GM23338 (cell line): ENCODE data around the gene NEK2. TPM values are rescaled to one million over a fixed set of nuclear protein-coding genes. Genes with fewer than 3 reads are reported as not detected.

Experiments used
- ATAC-seq: fragments of 200-7000 bp; cut with Tn5 transposase; 3 replicates; pipeline ENCODE4 v1.9.1; 2020
- DNase-seq: peaks from one replicate; pipeline ENCODE4 v3.0.0-alpha.2; 2015; ENCODE audit warnings: low spot score
- H2AFZ ChIP-seq: fragments of 200-600 bp; sonication (generic); 2 replicates; pipeline ENCODE4 v1.8.0; 2016; ENCODE audit warnings: antibody characterized with exemption, mild to moderate bottlenecking, moderate library complexity
- H3F3A ChIP-seq: fragments of 200-600 bp; sonication (generic); replicated peaks from 2 replicates; pipeline ENCODE4 v1.8.0; 2017; ENCODE audit warnings: antibody characterized with exemption, mixed run types, low read depth
- H3K27ac ChIP-seq: fragments of 200-600 bp; sonication (generic); 2 replicates; pipeline ENCODE4 v1.6.1; 2016; ENCODE audit warnings: low read depth
- H3K27me3 ChIP-seq: fragments of 200-600 bp; sonication (generic); 2 replicates; pipeline ENCODE4 v1.8.0; 2016; ENCODE audit warnings: mild to moderate bottlenecking, mixed run types, moderate library complexity; ENCODE audit not compliant: insufficient read depth
- H3K36me3 ChIP-seq: fragments of 200-600 bp; sonication (generic); 2 replicates; pipeline ENCODE4 v1.8.0; 2016; ENCODE audit warnings: mild to moderate bottlenecking; ENCODE audit not compliant: insufficient read depth
- H3K4me1 ChIP-seq: fragments of 200-600 bp; sonication (generic); 2 replicates; pipeline ENCODE4 v1.8.0; 2016; ENCODE audit warnings: mild to moderate bottlenecking, moderate library complexity; ENCODE audit not compliant: insufficient read depth
- H3K4me2 ChIP-seq: fragments of 200-600 bp; sonication (generic); 2 replicates; pipeline ENCODE4 v1.7.1; 2017; ENCODE audit warnings: mixed run types
- H3K4me3 ChIP-seq: fragments of 200-600 bp; sonication (generic); 2 replicates; pipeline ENCODE4 v1.6.1; 2016; ENCODE audit warnings: mixed run types
- H3K79me2 ChIP-seq: fragments of 200-600 bp; sonication (generic); replicated peaks from 2 replicates; pipeline ENCODE4 v1.8.0; 2017; ENCODE audit warnings: mild to moderate bottlenecking; ENCODE audit not compliant: insufficient read depth
- H3K9me2 ChIP-seq: fragments of 200-600 bp; sonication (generic); 2 replicates; pipeline ENCODE4 v1.8.0; 2017; ENCODE audit not compliant: insufficient read depth
- H4K20me1 ChIP-seq: fragments of 200-600 bp; sonication (generic); replicated peaks from 2 replicates; pipeline ENCODE4 v1.8.0; 2017; ENCODE audit warnings: mild to moderate bottlenecking; ENCODE audit not compliant: insufficient read depth
- H3K27ac Mint-ChIP-seq: 2 replicates; pipeline ENCODE4 v1.8.0; 2020; ENCODE audit warnings: inconsistent platforms, mild to moderate bottlenecking, moderate library complexity, mixed read lengths
- H3K27me3 Mint-ChIP-seq: 3 replicates; pipeline ENCODE4 v1.8.0; 2022; ENCODE audit warnings: low read depth, mild to moderate bottlenecking, moderate library complexity, mixed read lengths, inconsistent platforms; ENCODE audit not compliant: insufficient read depth, poor library complexity
- H3K36me3 Mint-ChIP-seq: 3 replicates; pipeline ENCODE4 v1.8.0; 2021; ENCODE audit warnings: low read depth, mild to moderate bottlenecking, inconsistent platforms, moderate library complexity, mixed read lengths
- H3K4me1 Mint-ChIP-seq: 3 replicates; pipeline ENCODE4 v1.8.0; 2020; ENCODE audit warnings: mild to moderate bottlenecking, inconsistent platforms, mixed read lengths
- H3K4me3 Mint-ChIP-seq: 3 replicates; pipeline ENCODE4 v1.8.0; 2021; ENCODE audit warnings: moderate library complexity, mild to moderate bottlenecking, inconsistent platforms, mixed read lengths
- H3K9me3 Mint-ChIP-seq: 3 replicates; pipeline ENCODE4 v1.8.0; 2020; ENCODE audit warnings: moderate library complexity, mild to moderate bottlenecking, inconsistent platforms, mixed read lengths
- CREB1 ChIP-seq: fragments of 250-450 bp; sonication (Bioruptor Pico); IDR thresholded peaks from 2 replicates; pipeline ENCODE4 v1.5.0; 2020; ENCODE audit warnings: low read depth, mild to moderate bottlenecking, moderate library complexity
- EZH2 ChIP-seq: fragments of 200-600 bp; sonication (generic); IDR thresholded peaks from one replicate; pipeline ENCODE4 v1.8.0; 2017; ENCODE audit warnings: antibody characterized with exemption, mild to moderate bottlenecking, low read depth; ENCODE audit not compliant: unreplicated experiment
- EZH2phosphoT487 ChIP-seq: fragments of 200-600 bp; sonication (generic); IDR thresholded peaks from one replicate; pipeline ENCODE4 v1.8.1; 2018; ENCODE audit warnings: antibody characterized with exemption; ENCODE audit not compliant: unreplicated experiment
- JUNB ChIP-seq: IDR thresholded peaks from one replicate; pipeline ENCODE4 v1.6.1; 2016; ENCODE audit warnings: antibody characterized with exemption; ENCODE audit not compliant: unreplicated experiment
- NANOG ChIP-seq: IDR thresholded peaks from 2 replicates; pipeline ENCODE4 v1.6.1; 2016; ENCODE audit warnings: antibody characterized with exemption, borderline replicate concordance
- POLR2AphosphoS5 ChIP-seq: IDR thresholded peaks from 2 replicates; pipeline ENCODE4 v1.6.1; 2016; ENCODE audit warnings: antibody characterized with exemption, low read depth
- STAT1 ChIP-seq: IDR thresholded peaks from one replicate; pipeline ENCODE4 v1.6.1; 2016; ENCODE audit warnings: antibody characterized with exemption; ENCODE audit not compliant: unreplicated experiment
- ZNF114 ChIP-seq: fragments of 250-450 bp; sonication (Bioruptor Pico); IDR thresholded peaks from 2 replicates; pipeline ENCODE4 v1.5.0; 2020; ENCODE audit warnings: mild to moderate bottlenecking, moderate library complexity
- ZNF331 ChIP-seq: fragments of 250-450 bp; sonication (Bioruptor Pico); IDR thresholded peaks from 2 replicates; pipeline ENCODE4 v1.5.0; 2020; ENCODE audit warnings: low read depth, mild to moderate bottlenecking, moderate library complexity
- polyA plus RNA-seq: library from polyadenylated mRNA; unstranded; fragments of >200 nt; fragmentation: Nextera tagmentation; extraction: Ambion mirVana; gene quantifications from 2 replicates; pipeline ENCODE4 v1.2.1, GENCODE V29; 2016
- total RNA-seq: library from RNA; depleted of rRNA; stranded (reverse); fragments of >200 nt; shearing (Covaris generic); gene quantifications from 2 replicates; pipeline ENCODE4 v1.2.3, GENCODE V29; 2014
- TF ChIP-seq, protein P1 (sequence below), 2 experiments: fragments of 200-600 bp in 1 of 2; sonication (generic) in 1 of 2; conservative IDR thresholded peaks; 2 replicates each; pipeline versions ENCODE4 v1.5.1 to v1.6.1; 2016 to 2017; ENCODE audit warnings: antibody characterized with exemption in 2 of 2, low read depth in 2 of 2, mild to moderate bottlenecking in 2 of 2, moderate library complexity in 1 of 2
- TF ChIP-seq, protein P2 (sequence below): IDR thresholded peaks from 2 replicates; pipeline ENCODE4 v1.6.1; 2016; ENCODE audit warnings: antibody characterized with exemption
- TF ChIP-seq, protein P3 (sequence below): IDR thresholded peaks from one replicate; pipeline ENCODE4 v1.6.1; 2018; ENCODE audit warnings: antibody characterized with exemption; ENCODE audit not compliant: unreplicated experiment

The NEK2 gene
- total and polyA plus RNA-seq, 2 experiments from 2014 or later = 17.0 to 24.9 TPM

DNA sequence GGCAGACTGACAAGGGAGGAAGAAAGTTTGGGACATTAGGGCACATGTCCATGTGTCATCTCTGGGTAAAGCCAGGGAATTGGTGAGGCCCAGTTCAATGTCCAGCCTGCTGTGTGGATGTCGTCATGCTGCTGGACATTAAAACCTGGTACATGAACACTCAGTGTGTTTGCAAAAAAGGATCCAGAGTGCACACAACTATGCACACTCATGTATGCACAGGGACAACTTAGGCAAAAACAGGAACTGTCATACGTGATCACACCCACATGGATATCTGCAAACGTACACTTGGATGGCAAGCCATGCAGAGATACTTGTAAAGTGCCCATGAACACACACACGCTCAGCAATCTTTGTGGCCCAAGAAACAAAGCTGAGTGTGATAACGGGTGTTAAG, 47.9 kb upstream of the NEK2 start:
- H3F3A ChIP-seq = no peaks in the 10 kb centered on the region
- no peak overlapping the region for H2AFZ ChIP-seq
- DNase-seq (no peak), ATAC-seq (no peak)
- peaks cover 5% of the 10 kb centered on the region; the same call in 1 of the 2 replicates for H3K9me2 ChIP-seq
- H3K4me3 Mint-ChIP-seq = no peak overlapping the region
- no peaks in the 10 kb centered on the region for H3K4me1 ChIP-seq
- H3K4me3 ChIP-seq = no peak overlapping the region
- no peaks in the 10 kb centered on the region for H3K79me2 ChIP-seq
- H4K20me1 ChIP-seq = no peaks in the 10 kb centered on the region
- H3K4me1 Mint-ChIP-seq = no peaks in the 10 kb centered on the region
- H3K36me3 Mint-ChIP-seq = no peaks in the 10 kb centered on the region
- H3K27me3 ChIP-seq = no peaks in the 10 kb centered on the region
- peaks cover 5% of the 10 kb centered on the region for H3K27me3 Mint-ChIP-seq
- TF ChIP-seq STAT1 = no peak
- no peak overlapping the region for H3K27ac ChIP-seq
- no peak overlapping the region for H3K4me2 ChIP-seq
- no peak overlapping the region for H3K27ac Mint-ChIP-seq
- H3K9me3 Mint-ChIP-seq = no peaks in the 10 kb centered on the region
- no peaks in the 10 kb centered on the region for H3K36me3 ChIP-seq

DNA sequence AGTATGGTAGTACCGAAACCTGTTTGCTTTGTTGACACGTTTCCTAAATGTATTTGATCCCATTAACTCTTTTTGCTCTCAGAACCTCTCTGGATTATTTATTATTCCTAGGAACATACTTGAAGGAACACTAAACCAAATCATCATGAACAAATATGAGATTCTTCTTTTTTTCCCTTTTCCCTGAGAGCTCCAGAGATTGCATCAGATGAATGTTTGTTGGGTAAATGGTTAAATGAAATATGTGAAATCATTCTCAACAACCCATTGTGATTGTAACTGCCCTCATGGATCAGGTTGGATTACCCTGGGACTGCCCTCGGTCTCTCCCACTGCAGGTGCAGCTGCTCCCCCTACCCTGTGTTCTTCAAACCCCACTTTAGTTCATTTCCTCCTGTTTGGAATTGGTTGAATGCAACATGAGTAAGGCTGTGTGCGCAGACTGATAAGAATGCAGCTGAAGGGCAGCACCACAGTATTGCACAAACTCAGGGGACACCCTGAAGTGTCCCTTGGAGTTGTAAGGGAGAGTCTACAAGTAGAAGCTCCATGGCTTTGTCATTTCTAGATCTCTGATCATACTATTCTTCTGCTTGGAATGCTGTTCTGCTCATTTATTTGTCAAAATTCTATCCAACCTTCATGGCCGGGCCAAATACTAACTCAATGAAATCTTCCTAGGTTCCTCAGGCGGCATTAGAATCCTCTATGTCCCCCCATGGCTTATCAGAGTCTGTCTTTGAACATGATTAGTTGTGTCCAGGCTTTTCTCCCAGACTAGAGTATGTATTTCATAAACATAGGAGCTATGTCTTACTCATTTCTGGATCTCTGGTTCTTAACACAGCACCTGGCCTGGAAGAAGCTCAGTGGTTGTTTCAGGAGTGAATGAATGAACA, 47.1 kb upstream of the NEK2 start:
- H3K4me3 ChIP-seq = no peak overlapping the region
- peaks cover 5% of the 10 kb centered on the region; the same call in 1 of the 2 replicates for H3K9me2 ChIP-seq
- no peak overlapping the region for H2AFZ ChIP-seq
- H3K4me2 ChIP-seq = no peak overlapping the region
- Mint-ChIP-seq H3K4me3 (no peak overlapping the region), H3K27me3 (peaks cover 5% of the 10 kb centered on the region), H3K36me3 (no peaks in the 10 kb centered on the region), H3K9me3 (no peaks in the 10 kb centered on the region), H3K4me1 (no peaks in the 10 kb centered on the region), H3K27ac (no peak overlapping the region)
- ATAC-seq (no peak), DNase-seq (no peak)
- no peaks in the 10 kb centered on the region for H3K4me1 ChIP-seq
- no peaks in the 10 kb centered on the region for H3F3A ChIP-seq
- H3K27me3 ChIP-seq = no peaks in the 10 kb centered on the region
- H3K27ac ChIP-seq = no peak overlapping the region
- H3K36me3 ChIP-seq = no peaks in the 10 kb centered on the region
- H3K79me2 ChIP-seq = no peaks in the 10 kb centered on the region
- H4K20me1 ChIP-seq = no peaks in the 10 kb centered on the region
- TF ChIP-seq, protein P1, sequence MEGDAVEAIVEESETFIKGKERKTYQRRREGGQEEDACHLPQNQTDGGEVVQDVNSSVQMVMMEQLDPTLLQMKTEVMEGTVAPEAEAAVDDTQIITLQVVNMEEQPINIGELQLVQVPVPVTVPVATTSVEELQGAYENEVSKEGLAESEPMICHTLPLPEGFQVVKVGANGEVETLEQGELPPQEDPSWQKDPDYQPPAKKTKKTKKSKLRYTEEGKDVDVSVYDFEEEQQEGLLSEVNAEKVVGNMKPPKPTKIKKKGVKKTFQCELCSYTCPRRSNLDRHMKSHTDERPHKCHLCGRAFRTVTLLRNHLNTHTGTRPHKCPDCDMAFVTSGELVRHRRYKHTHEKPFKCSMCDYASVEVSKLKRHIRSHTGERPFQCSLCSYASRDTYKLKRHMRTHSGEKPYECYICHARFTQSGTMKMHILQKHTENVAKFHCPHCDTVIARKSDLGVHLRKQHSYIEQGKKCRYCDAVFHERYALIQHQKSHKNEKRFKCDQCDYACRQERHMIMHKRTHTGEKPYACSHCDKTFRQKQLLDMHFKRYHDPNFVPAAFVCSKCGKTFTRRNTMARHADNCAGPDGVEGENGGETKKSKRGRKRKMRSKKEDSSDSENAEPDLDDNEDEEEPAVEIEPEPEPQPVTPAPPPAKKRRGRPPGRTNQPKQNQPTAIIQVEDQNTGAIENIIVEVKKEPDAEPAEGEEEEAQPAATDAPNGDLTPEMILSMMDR (conservative IDR thresholded peaks at IDR 0.05; ENCODE audit: low read depth in 2 of 2) = no peak
- TF ChIP-seq NANOG (no peak), JUNB (no peak), STAT1 (no peak), EZH2phosphoT487 (no peak), ZNF331 (CRISPR knock-in tag) (no peak), POLR2AphosphoS5 (no peak), ZNF114 (CRISPR knock-in tag) (no peak), EZH2 (no peak), CREB1 (no peak)
- TF ChIP-seq, protein P2, sequence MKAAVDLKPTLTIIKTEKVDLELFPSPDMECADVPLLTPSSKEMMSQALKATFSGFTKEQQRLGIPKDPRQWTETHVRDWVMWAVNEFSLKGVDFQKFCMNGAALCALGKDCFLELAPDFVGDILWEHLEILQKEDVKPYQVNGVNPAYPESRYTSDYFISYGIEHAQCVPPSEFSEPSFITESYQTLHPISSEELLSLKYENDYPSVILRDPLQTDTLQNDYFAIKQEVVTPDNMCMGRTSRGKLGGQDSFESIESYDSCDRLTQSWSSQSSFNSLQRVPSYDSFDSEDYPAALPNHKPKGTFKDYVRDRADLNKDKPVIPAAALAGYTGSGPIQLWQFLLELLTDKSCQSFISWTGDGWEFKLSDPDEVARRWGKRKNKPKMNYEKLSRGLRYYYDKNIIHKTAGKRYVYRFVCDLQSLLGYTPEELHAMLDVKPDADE = no peak
- TF ChIP-seq, protein P3, sequence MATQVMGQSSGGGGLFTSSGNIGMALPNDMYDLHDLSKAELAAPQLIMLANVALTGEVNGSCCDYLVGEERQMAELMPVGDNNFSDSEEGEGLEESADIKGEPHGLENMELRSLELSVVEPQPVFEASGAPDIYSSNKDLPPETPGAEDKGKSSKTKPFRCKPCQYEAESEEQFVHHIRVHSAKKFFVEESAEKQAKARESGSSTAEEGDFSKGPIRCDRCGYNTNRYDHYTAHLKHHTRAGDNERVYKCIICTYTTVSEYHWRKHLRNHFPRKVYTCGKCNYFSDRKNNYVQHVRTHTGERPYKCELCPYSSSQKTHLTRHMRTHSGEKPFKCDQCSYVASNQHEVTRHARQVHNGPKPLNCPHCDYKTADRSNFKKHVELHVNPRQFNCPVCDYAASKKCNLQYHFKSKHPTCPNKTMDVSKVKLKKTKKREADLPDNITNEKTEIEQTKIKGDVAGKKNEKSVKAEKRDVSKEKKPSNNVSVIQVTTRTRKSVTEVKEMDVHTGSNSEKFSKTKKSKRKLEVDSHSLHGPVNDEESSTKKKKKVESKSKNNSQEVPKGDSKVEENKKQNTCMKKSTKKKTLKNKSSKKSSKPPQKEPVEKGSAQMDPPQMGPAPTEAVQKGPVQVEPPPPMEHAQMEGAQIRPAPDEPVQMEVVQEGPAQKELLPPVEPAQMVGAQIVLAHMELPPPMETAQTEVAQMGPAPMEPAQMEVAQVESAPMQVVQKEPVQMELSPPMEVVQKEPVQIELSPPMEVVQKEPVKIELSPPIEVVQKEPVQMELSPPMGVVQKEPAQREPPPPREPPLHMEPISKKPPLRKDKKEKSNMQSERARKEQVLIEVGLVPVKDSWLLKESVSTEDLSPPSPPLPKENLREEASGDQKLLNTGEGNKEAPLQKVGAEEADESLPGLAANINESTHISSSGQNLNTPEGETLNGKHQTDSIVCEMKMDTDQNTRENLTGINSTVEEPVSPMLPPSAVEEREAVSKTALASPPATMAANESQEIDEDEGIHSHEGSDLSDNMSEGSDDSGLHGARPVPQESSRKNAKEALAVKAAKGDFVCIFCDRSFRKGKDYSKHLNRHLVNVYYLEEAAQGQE = no peak
